HEK293T (cell line): Measurements from ENCODE around the gene PRDM11.

ENCODE experiments used
- CTCF ChIA-PET: fragments of 350-600 bp; formaldehyde crosslinking; extraction: SDS; loops from one replicate; lab custom pipeline; 2021; ENCODE audit warnings: antibody characterized with exemption, inconsistent platforms; lab: Yijun Ruan, JAX
- POLR2A ChIA-PET: fragments of 350-600 bp; formaldehyde crosslinking; extraction: SDS; loops from one replicate; lab custom pipeline; 2020; ENCODE audit warnings: antibody characterized with exemption, inconsistent platforms; lab: Yijun Ruan, JAX
- DNase-seq: peaks from one replicate; pipeline ENCODE4 v3.0.0; 2012; ENCODE audit warnings: mixed read lengths; ENCODE audit errors: extremely low spot score
- ARNT ChIP-seq: fragments of 450-650 bp; IDR thresholded peaks from 2 replicates; pipeline ENCODE4 v1.6.1; 2017; ENCODE audit warnings: mild to moderate bottlenecking
- BHLHE40 ChIP-seq: fragments of 450-650 bp; IDR thresholded peaks from 2 replicates; pipeline ENCODE4 v1.6.1; 2016; ENCODE audit warnings: mild to moderate bottlenecking, moderate library complexity, borderline replicate concordance
- CTBP1 ChIP-seq: fragments of 450-650 bp; IDR thresholded peaks from 2 replicates; pipeline ENCODE4 v1.6.1; 2016; ENCODE audit warnings: borderline replicate concordance
- ELF4 ChIP-seq: fragments of 450-650 bp; IDR thresholded peaks from 2 replicates; pipeline ENCODE4 v1.6.1; 2017; ENCODE audit warnings: antibody characterized with exemption
- FOXA1 ChIP-seq: fragments of 450-650 bp; IDR thresholded peaks from 2 replicates; pipeline ENCODE4 v1.6.1; 2016; ENCODE audit warnings: mild to moderate bottlenecking
- FOXK2 ChIP-seq: fragments of 450-650 bp; IDR thresholded peaks from 2 replicates; pipeline ENCODE4 v1.6.1; 2016; ENCODE audit warnings: mild to moderate bottlenecking
- FOXM1 ChIP-seq: fragments of 450-650 bp; IDR thresholded peaks from 2 replicates; pipeline ENCODE4 v1.6.1; 2017; ENCODE audit warnings: mild to moderate bottlenecking, borderline replicate concordance
- HDGF ChIP-seq: fragments of 450-650 bp; IDR thresholded peaks from 2 replicates; pipeline ENCODE4 v1.6.1; 2017; ENCODE audit warnings: antibody characterized with exemption, borderline replicate concordance
- L3MBTL2 ChIP-seq: fragments of 450-650 bp; conservative IDR thresholded peaks from 2 replicates; pipeline ENCODE4 v1.6.1; 2016; ENCODE audit warnings: mild to moderate bottlenecking
- LEF1 ChIP-seq: fragments of 450-650 bp; IDR thresholded peaks from 2 replicates; pipeline ENCODE4 v1.6.1; 2017; ENCODE audit warnings: mild to moderate bottlenecking, borderline replicate concordance
- NFRKB ChIP-seq: fragments of 450-650 bp; IDR thresholded peaks from 2 replicates; pipeline ENCODE4 v1.6.1; 2016; ENCODE audit warnings: mild to moderate bottlenecking, moderate library complexity
- SP1 ChIP-seq: fragments of 450-650 bp; IDR thresholded peaks from 2 replicates; pipeline ENCODE4 v1.6.1; 2017
- SUZ12 ChIP-seq: fragments of 450-650 bp; IDR thresholded peaks from 2 replicates; pipeline ENCODE4 v1.6.1; 2016; ENCODE audit warnings: mild to moderate bottlenecking
- TARDBP ChIP-seq: fragments of 450-650 bp; IDR thresholded peaks from 2 replicates; pipeline ENCODE4 v1.6.1; 2016
- ZNF384 ChIP-seq: fragments of 450-650 bp; IDR thresholded peaks from 2 replicates; pipeline ENCODE4 v1.6.1; 2016
- TF ChIP-seq, protein P1 (sequence below): fragments of 450-650 bp; IDR thresholded peaks from 2 replicates; pipeline ENCODE4 v1.6.1; 2016

The PRDM11 gene

DNA sequence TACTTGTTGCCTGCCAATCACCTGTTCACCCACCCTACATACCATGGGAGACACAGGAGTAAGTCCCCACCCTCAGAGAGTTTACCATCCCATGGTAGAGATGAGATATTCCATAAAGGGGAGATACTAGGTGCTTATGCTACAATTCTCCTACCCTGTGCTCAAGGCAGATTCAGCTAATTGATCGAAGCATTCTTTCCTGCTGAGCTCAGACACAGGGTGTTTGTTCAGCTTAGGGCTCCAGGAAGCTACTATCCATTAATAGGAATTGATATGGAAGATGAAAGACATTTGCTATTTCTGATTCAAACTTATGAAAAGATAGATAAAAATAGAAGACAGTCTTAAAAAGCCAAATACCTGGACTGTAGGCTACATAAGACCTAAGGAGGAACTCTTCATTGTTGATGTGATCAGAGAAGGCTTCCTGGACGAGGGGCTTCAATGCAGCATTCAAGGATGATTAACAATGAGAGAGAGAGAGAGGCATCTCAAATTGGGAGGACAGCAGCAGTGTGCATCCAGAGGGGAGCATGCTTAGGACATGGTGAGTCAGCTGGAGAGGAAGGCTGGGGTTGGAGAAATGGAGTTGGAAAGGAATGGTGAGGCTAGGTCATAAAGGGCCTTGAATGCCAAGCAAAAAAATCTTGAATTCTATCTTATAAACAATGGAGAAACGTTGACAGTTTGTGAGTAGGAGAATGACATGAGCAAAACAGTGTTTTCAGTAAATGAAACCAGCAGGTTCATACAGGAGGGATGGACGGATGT is 124.7 kb downstream of the PRDM11 start:
- CTCF ChIA-PET: no interaction called here
- no peak for DNase-seq
- TF ChIP-seq SP1 (no peak), L3MBTL2 (no peak), BHLHE40 (no peak), FOXA1 (no peak), FOXM1 (no peak)
- POLR2A ChIA-PET: no interaction called here

GRCh38 chr11:45272701-45273100 is 126.3 kb downstream of the PRDM11 start:
- no peak for TF ChIP-seq BHLHE40
- ChIA-PET POLR2A (no interaction called here), CTCF (no interaction called here)
- no peak for DNase-seq

GRCh38 chr11:45273509-45273908 is 127.1 kb downstream of the PRDM11 start:
- TF ChIP-seq ELF4 (no peak), NFRKB (no peak), HDGF (no peak), FOXK2 (no peak), ARNT (no peak), CTBP1 (no peak), ZNF384 (no peak), SUZ12 (no peak), L3MBTL2 (no peak), BHLHE40 (no peak), TARDBP (no peak), FOXA1 (no peak), LEF1 (no peak), SP1 (no peak)
- ChIA-PET CTCF (no interaction called here), POLR2A (no interaction called here)
- DNase-seq: no peak

- no peak for DNase-seq
- TF ChIP-seq FOXA1: no peak
- TF ChIP-seq, protein P1, sequence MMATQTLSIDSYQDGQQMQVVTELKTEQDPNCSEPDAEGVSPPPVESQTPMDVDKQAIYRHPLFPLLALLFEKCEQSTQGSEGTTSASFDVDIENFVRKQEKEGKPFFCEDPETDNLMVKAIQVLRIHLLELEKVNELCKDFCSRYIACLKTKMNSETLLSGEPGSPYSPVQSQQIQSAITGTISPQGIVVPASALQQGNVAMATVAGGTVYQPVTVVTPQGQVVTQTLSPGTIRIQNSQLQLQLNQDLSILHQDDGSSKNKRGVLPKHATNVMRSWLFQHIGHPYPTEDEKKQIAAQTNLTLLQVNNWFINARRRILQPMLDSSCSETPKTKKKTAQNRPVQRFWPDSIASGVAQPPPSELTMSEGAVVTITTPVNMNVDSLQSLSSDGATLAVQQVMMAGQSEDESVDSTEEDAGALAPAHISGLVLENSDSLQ: no peak
- no peak for TF ChIP-seq SP1
- no peak for TF ChIP-seq ELF4
- TF ChIP-seq FOXM1: no peak
- no peak for TF ChIP-seq L3MBTL2
- no peak for TF ChIP-seq LEF1
- TF ChIP-seq NFRKB: no peak
- TF ChIP-seq ZNF384: no peak
- TF ChIP-seq HDGF: no peak
- POLR2A ChIA-PET: no interaction called here
- CTCF ChIA-PET: no interaction called here
These were observed 127.8 kb downstream of the PRDM11 start for GRCh38 chr11:45274206-45274605.

DNA sequence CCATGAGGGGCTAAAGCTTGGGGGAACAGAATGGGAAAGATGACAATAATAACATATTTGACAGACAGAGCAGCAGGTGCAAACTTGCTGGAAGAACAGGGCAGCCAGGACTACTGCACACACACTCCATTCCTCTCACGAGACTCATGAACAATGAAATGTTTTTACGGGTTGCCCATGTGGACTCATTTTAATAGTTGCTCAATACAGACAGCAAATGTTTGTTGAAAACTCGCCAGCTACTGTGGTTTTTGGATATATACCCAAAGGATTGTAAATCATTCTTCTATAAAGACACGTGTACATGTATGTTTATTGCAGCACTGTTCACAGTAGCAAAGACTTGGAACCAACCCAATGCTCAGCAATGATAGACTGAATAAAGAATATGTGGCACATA is 129.4 kb downstream of the PRDM11 start:
- DNase-seq: no peak
- POLR2A ChIA-PET: no interaction called here
- TF ChIP-seq SUZ12: no peak
- CTCF ChIA-PET: no interaction called here

DNA sequence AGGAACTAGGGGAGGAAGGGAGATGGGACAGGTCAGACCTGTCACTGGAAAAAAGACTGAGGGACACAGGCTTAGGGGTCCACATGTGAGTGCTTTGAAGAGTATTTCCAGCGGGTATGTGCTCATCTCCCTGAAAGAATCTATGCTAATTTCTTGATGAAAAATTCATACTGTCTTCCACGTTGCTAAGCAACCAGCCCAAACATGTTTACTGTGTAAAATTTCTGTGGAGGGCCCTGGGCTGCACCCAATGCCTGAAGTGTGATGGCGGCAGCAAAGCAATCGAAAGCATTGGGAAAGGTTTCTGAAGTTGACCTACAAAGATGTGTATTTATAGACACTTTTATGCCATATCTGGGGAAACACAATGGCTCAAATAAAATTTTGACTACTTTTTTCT is 132.3 kb downstream of the PRDM11 start:
- ChIA-PET CTCF (no interaction called here), POLR2A (no interaction called here)
- TF ChIP-seq FOXM1 (no peak), L3MBTL2 (no peak), FOXA1 (no peak), HDGF (no peak), TARDBP (no peak), ZNF384 (no peak), BHLHE40 (no peak), SUZ12 (no peak), LEF1 (no peak), ARNT (no peak), ELF4 (no peak), CTBP1 (no peak), SP1 (no peak), NFRKB (no peak)
- TF ChIP-seq, protein P1: no peak
- no peak for DNase-seq

DNA sequence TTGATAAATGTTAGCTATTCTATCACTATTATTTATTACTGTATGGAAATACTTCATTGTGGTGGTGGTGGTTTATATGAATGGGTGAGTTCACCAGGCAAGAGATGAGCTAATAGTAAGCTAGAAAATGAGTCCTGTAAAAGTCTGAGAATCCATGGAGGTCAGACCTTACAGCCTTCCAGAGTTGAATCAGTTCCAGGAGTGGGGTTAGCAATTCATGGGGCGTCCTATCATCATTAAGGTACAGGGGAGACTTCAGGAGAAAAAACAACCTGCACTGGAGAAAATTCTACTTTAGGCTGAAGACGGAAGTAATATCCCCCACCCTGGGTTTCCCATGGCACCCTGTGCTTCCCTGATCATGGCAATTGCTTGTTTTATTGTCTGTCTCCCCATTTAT is 133.2 kb downstream of the PRDM11 start:
- ChIA-PET POLR2A (no interaction called here), CTCF (no interaction called here)
- no peak for DNase-seq
- no peak for TF ChIP-seq CTBP1
- no peak for TF ChIP-seq SUZ12
- TF ChIP-seq NFRKB: no peak
- no peak for TF ChIP-seq L3MBTL2
- no peak for TF ChIP-seq SP1
- no peak for TF ChIP-seq ARNT
- TF ChIP-seq ZNF384: no peak
- no peak for TF ChIP-seq TARDBP
- no peak for TF ChIP-seq FOXK2
